Spinal cord (tissue), 10 donors: ENCODE measurements around the gene ATAD3A. TPM values are rescaled to one million over a fixed set of nuclear protein-coding genes. Genes with fewer than 3 reads are reported as not detected.
"Not testable (repeated sequence)": the region's sequence is repeated elsewhere in the genome, so short reads cannot be mapped to it uniquely, and the experiment has no call there.

Experiments
- DNase-seq, 6 donors: peaks; one replicate each; pipeline versions ENCODE4 v3.0.0 to v3.0.0-alpha.2; 2013 to 2015; ENCODE audit warnings: low spot score in 6 of 6, low read depth in 4 of 6
- H3K27ac ChIP-seq: one replicate; pipeline ENCODE4 v1.5.1; 2013; ENCODE audit warnings: low read depth, low read length, control low read depth
- H3K27me3 ChIP-seq: one replicate; pipeline ENCODE4 v1.6.1; 2013; ENCODE audit warnings: low read length; ENCODE audit not compliant: control insufficient read depth, insufficient read depth
- H3K36me3 ChIP-seq: one replicate; pipeline ENCODE4 v1.6.1; 2013; ENCODE audit warnings: low read length; ENCODE audit not compliant: control insufficient read depth, insufficient read depth
- H3K4me1 ChIP-seq: one replicate; pipeline ENCODE4 v1.6.1; 2013; ENCODE audit warnings: low read length; ENCODE audit not compliant: control insufficient read depth, insufficient read depth
- H3K4me3 ChIP-seq: one replicate; pipeline ENCODE4 v1.5.1; 2013; ENCODE audit warnings: low read depth, low read length, control low read depth
- H3K9me3 ChIP-seq: one replicate; pipeline ENCODE4 v1.6.1; 2013; ENCODE audit warnings: low read length; ENCODE audit not compliant: control insufficient read depth, insufficient read depth
- WGBS: methylation state at CpG from one replicate; pipeline ENCODE4 v1.1.5; 2013; ENCODE audit warnings: missing lambda C conversion rate; ENCODE audit not compliant: insufficient coverage; 5-methylcytosine and 5-hydroxymethylcytosine counted together
- polyA plus RNA-seq, 2 donors: library from polyadenylated mRNA; unstranded; fragments of 120-200 nt; gene quantifications; one replicate each; pipeline ENCODE4 v1.2.1, GENCODE V29; 2013; ENCODE audit not compliant: insufficient read length in 2 of 2
- total RNA-seq, 2 donors: library from RNA; depleted of rRNA in 1 of 2; stranded (reverse); fragments of 120-200 nt in 1 of 2; fragments of >200 nt in 1 of 2; gene quantifications; one replicate each; pipeline versions ENCODE4 v1.2.3 to v1.2.4, GENCODE V29; 2013 to 2014
- donor health status: healthy.

The ATAD3A gene
- total and polyA plus RNA-seq, 4 donors: 9.0 to 45.7 (median 27.5) TPM

DNA sequence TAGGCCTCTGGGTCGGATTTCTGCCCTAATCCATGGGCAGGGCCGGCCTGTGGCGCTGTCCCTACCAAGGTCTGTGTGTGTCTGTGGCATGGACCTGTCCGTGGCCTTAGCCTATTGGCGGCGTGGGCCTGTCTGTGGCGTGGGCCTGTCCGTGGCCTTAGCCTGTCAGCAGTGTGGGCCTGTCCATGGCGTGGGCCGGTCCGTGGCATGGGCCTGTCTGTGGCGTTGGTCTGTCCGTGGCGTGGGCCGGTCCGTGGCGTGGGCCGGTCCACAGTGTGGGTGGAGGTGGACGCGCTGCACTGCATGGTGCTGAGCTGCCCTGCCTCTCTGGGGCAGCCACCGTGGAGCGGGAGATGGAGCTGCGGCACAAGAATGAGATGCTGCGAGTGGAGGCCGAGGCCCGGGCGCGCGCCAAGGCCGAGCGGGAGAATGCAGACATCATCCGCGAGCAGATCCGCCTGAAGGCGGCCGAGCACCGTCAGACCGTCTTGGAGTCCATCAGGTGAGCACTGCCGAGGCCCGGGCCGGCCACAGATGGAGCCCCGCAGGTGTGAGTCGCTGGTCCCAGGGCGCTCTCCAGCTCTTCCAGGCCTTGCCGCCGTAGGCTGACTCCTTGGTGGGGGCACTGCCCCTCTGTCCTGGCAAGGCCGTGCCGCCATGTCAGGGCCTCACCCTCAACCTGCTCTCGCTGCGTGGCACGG is 8.0 kb downstream of the ATAD3A start:
- not testable (repeated sequence) for DNase-seq, H3K27ac ChIP-seq, H3K4me3 ChIP-seq, H3K9me3 ChIP-seq, H3K27me3 ChIP-seq, H3K4me1 ChIP-seq
- 97% methylated on average over 35 of the region's 51 CpGs for WGBS
- peaks cover 78% of the 10 kb centered on the region for H3K36me3 ChIP-seq

DNA sequence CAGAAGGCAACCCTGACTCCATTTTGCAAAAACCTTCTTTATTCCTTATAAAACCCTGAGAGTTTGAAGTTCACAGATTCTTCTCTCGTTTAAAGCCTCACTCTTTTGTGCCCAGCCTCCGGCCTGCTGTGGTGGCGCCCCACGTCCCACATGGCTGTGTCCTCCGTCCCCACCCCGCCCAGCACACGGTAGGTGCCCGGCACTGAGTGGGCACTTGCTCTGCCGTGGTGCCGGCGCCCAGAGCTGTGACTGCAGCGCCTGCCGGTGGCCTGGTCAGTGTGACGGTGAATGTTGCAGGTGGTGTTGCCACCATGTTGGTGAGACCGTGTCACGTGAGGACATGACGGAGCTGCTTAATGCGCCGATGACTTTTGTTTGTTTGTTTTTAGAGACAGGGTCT is 9.4 kb downstream of the ATAD3A start:
- H3K36me3 ChIP-seq: peaks cover 80% of the 10 kb centered on the region
- DNase-seq: no peak

GRCh38 chr1:1522536-1522935 is 10.6 kb downstream of the ATAD3A start:
- H3K27me3 ChIP-seq, H3K27ac ChIP-seq, DNase-seq, H3K4me1 ChIP-seq, H3K4me3 ChIP-seq, H3K9me3 ChIP-seq: not testable (repeated sequence)
- WGBS: 91% methylated on average over 24 of the region's 30 CpGs
- H3K36me3 ChIP-seq: peaks cover 83% of the 10 kb centered on the region

More for the DNA sequence above, 9.4 kb downstream of the ATAD3A start:
- 93% methylated on average over 19 of the region's 19 CpGs for WGBS
- H3K9me3 ChIP-seq: no peaks in the 10 kb centered on the region
- no peak overlapping the region for H3K4me3 ChIP-seq
- H3K27me3 ChIP-seq: no peaks in the 10 kb centered on the region
- no peak overlapping the region for H3K27ac ChIP-seq
- no peaks in the 10 kb centered on the region for H3K4me1 ChIP-seq

DNA sequence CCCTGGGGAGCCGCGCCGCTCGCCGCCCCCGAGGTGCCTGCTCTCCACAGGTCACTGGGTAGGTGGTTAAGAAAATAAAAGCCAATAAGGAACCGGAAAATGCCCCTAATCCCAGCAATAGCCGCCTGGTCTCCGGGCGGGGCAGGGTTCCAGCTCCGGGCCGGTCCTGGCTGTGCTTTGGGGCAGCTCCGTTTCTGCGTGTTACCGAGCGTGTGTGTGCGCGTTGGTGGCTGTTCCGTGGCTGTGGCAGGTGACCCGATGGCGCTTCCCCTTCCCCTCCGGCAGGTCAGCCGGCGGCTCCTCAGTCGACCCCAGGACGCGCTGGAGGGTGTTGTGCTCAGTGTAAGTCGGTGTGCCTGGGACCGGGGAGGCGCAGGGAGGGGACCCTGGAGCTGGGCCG is 11.3 kb downstream of the ATAD3A start:
- H3K36me3 ChIP-seq: peaks cover 82% of the 10 kb centered on the region
- not testable (repeated sequence) for H3K9me3 ChIP-seq

DNA sequence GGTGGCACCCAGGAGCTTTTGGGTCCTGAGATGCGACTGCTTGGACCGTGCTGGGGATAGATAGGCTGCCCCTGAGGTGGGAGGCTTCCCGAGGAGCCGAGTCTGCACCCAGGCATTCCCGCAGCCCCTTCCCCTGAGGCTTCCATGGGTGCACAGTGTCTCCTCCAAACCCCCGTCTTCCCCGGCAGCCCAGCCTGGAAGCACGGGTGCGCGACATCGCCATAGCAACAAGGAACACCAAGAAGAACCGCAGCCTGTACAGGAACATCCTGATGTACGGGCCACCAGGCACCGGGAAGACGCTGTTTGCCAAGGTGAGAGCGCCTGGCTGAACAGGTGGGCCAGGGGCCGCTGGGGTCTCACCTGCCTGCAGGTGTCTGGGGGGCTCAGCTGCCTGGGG is 11.7 kb downstream of the ATAD3A start:
- not testable (repeated sequence) for DNase-seq, H3K4me3 ChIP-seq, H3K4me1 ChIP-seq, H3K27me3 ChIP-seq, H3K27ac ChIP-seq, H3K9me3 ChIP-seq
- peaks cover 82% of the 10 kb centered on the region for H3K36me3 ChIP-seq
- WGBS: 71% methylated on average over 15 of the region's 17 CpGs

More for the DNA sequence above, 11.3 kb downstream of the ATAD3A start:
- not testable (repeated sequence) for H3K4me1 ChIP-seq, H3K27ac ChIP-seq, H3K27me3 ChIP-seq, H3K4me3 ChIP-seq, DNase-seq
- WGBS: 96% methylated on average over 19 of the region's 31 CpGs

DNA sequence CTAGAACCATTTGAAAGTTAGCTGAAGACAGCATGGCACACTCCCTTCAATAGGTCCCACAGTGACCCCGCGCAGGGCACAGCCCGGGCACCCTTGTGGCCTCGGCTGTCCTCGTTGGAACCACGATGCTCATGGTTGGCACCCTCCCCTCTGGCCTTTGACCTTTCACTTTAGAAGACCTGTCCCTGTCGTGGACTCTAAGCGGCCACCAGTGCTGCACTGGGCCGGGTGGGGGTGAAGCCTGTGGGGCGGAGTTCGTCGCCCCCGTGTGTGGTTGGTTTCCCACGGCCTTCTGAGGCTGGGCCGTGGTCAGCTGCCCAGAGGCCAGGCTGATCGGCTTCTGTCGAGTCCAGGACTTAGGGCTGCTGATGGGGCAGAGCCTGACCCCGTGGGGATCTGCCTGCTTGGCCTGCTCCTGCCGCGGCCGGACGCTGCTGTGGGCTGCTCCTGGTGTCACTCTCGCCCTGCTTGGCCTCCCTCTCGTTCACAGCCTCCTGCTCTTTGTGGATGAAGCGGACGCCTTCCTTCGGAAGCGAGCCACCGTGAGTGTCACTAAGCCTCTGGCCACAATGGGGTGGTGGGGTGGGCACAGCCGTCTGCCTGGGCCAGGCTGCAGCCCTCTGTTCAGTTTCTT is 12.9 kb downstream of the ATAD3A start:
- H3K4me1 ChIP-seq, DNase-seq, H3K27ac ChIP-seq, H3K9me3 ChIP-seq, H3K4me3 ChIP-seq, H3K27me3 ChIP-seq: not testable (repeated sequence)
- peaks cover 88% of the 10 kb centered on the region for H3K36me3 ChIP-seq
- WGBS: 96% methylated on average over 22 of the region's 30 CpGs

DNA sequence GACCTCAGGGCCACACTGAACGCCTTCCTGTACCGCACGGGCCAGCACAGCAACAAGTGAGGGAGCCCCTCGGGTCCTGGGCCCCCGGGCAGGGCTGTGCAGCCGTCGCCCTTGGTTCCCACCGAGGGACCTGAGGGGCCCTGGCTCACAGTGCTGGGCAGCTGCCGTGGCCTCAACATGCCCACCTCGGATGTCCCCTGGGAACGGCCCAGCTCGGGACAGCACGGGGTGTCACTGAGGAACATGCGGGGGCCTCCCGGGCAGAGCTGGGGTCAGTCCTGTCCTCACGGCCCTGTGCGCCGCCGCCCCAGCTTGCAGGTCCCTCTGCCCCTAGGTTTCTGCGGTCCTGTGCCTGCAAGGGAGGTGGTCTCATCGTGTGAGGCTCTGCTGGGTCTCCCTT is 14.5 kb downstream of the ATAD3A start:
- DNase-seq, H3K4me3 ChIP-seq, H3K9me3 ChIP-seq, H3K27me3 ChIP-seq, H3K4me1 ChIP-seq, H3K27ac ChIP-seq: not testable (repeated sequence)
- peaks cover 77% of the 10 kb centered on the region for H3K36me3 ChIP-seq
- 96% methylated on average over 6 of the region's 21 CpGs for WGBS

DNA sequence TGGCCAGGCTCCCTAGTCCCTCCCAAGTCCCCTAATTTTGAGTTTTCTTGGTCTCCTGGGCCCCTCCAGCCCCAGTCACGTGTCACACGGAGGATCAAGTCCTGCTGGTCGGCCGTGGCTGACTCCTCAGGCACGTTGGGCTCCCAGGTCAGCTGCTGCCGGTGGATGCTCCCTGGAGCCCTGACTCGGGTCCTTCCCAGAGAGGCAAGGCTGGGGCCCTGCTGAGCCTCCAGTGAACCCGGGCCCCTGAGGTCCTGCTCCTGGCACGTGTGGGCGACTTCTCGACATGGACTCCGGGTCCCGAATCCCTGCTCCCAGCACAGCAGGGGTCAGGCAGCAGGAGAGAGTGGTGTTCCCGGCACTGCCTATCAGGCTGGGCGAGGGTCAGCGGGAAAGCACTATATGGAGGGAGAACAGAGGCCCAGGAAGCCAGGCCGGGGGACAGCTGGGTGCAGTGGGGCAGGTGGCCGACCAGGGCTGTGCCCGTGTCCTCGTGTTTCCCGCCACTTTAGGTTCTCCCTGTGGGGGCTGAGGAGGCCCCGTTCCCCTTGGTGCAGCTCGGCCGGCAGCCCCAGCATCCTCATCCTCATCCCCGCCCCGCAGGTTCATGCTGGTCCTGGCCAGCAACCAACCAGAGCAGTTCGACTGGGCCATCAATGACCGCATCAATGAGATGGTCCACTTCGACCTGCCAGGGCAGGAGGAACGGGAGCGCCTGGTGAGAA is 15.3 kb downstream of the ATAD3A start:
- 88% methylated on average over 30 of the region's 31 CpGs for WGBS
- Histone ChIP-seq H3K9me3 (peaks cover 1% of the 10 kb centered on the region), H3K4me3 (no peak overlapping the region), H3K4me1 (no peaks in the 10 kb centered on the region), H3K36me3 (peaks cover 74% of the 10 kb centered on the region), H3K27ac (no peak overlapping the region), H3K27me3 (no peaks in the 10 kb centered on the region)
- DNase-seq: no peak

DNA sequence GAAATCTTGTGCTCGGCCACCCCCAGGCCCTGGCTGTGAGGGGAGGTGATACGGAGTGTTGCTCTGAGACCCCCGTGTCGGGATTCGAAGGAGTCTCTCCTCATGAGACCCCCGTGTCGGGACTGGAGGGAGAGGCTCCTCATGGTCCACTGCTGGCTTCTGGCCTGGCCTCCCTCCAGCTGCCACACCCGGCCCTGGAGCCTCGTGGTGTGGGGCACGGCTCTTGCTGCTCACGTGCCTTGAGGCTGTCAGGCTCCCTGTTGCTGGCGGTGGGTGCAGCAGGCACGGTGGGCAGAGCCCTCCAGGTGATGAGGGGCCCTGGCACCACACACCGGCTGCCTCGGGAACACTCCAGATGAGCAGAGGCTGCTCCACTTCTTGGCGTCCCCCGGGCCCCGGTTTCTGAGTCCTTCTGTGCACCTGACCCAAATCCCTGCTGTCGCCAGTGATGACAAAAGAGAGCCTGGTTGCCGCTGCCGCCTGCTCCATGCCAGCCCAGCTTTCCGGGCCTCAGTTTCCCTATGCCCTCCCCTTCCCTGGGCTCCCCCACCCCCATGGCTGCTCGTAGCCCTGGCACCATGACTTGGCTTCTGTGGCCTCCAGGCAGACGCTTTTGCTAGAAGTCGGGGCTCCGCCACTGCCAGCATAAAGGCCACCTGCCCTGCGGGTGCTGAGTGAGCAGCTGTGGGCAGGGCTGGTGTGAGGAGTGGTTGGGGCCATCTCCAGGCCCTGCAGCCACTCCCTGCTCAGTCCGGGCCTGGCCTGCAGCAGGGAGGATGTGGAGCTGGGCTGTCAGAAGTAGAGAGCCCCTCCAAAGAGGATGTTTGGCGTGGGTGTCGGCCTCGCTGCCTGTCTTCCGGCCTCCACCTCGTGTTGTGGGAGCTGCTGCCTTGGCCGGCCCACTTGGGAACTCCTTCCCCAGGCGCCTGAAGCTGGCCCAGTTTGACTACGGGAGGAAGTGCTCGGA is 16.6 kb downstream of the ATAD3A start:
- H3K27ac ChIP-seq: no peak overlapping the region
- H3K27me3 ChIP-seq: no peaks in the 10 kb centered on the region
- H3K9me3 ChIP-seq: peaks cover 1% of the 10 kb centered on the region
- peaks cover 73% of the 10 kb centered on the region for H3K36me3 ChIP-seq
- 88% methylated on average over 34 of the region's 37 CpGs for WGBS
- H3K4me1 ChIP-seq: no peaks in the 10 kb centered on the region
- H3K4me3 ChIP-seq: no peak overlapping the region
- DNase-seq: no peak
